Activated CD8-positive, alpha-beta memory T cell treated with anti-CD3 and anti-CD28 coated beads, Interleukin-2, amount 50 U/mL, for 4 hours (primary cell): Measurements from ENCODE around the gene GNAI3.

Experiments used
- DNase-seq: peaks from one replicate; pipeline ENCODE4 v3.0.0-alpha.2; 2020

The GNAI3 gene

GRCh38 chr1:109527098-109527811 is 21.2 kb upstream of the GNAI3 start:
- DNase-seq = no peak

GRCh38 chr1:109527846-109528695 is 20.3 kb upstream of the GNAI3 start:
- no peak for DNase-seq

- no peak for DNase-seq
Measured at GRCh38 chr1:109528712-109529111, 19.7 kb upstream of the GNAI3 start.

- no peak for DNase-seq
Measured at GRCh38 chr1:109529881-109530456, 18.4 kb upstream of the GNAI3 start.

GRCh38 chr1:109530457-109531087 is 17.8 kb upstream of the GNAI3 start:
- DNase-seq = no peak

GRCh38 chr1:109531380-109531779 is 17.0 kb upstream of the GNAI3 start:
- no peak for DNase-seq

- no peak for DNase-seq
Measured at GRCh38 chr1:109531826-109532364, 16.5 kb upstream of the GNAI3 start.

GRCh38 chr1:109532365-109533136 is 15.9 kb upstream of the GNAI3 start:
- peak; percentile 91 for DNase-seq

GRCh38 chr1:109534307-109534858 is 14.0 kb upstream of the GNAI3 start:
- no peak for DNase-seq

- DNase-seq = no peak
Measured at GRCh38 chr1:109535481-109535880, 12.9 kb upstream of the GNAI3 start.

GRCh38 chr1:109535971-109536491 is 12.4 kb upstream of the GNAI3 start:
- no peak for DNase-seq

GRCh38 chr1:109537450-109538178 is 10.8 kb upstream of the GNAI3 start:
- no peak for DNase-seq

- DNase-seq = no peak
Measured at GRCh38 chr1:109538827-109539555, 9.4 kb upstream of the GNAI3 start.

- DNase-seq = no peak
Measured at GRCh38 chr1:109539676-109540075, 8.7 kb upstream of the GNAI3 start, which contains the start of gene GPR61. GPR61 (plus strand) TSS chr1:109539872; CDS start chr1:109543023, 3,151 bp downstream.

- DNase-seq = no peak
Measured at GRCh38 chr1:109541102-109541501, 7.3 kb upstream of the GNAI3 start.

- no peak for DNase-seq
Measured at GRCh38 chr1:109542657-109543056, 5.8 kb upstream of the GNAI3 start.

- no peak for DNase-seq
Measured at GRCh38 chr1:109543283-109543987, 5.0 kb upstream of the GNAI3 start.

- no peak for DNase-seq
Measured at GRCh38 chr1:109543988-109544735, 4.3 kb upstream of the GNAI3 start.
